Transverse colon (tissue), 4 donors: ENCODE measurements around the gene RSAD2. TPM values are rescaled to one million over a fixed set of nuclear protein-coding genes. Genes with fewer than 3 reads are reported as not detected.

Experiments
- DNase-seq: peaks from one replicate; pipeline ENCODE4 v3.0.0-alpha.2; 2019
- H3K27ac ChIP-seq, 4 donors: fragments of 200-600 bp; sonication (generic); 2 replicates each; pipeline ENCODE4 v1.5.1; 2016 to 2018; ENCODE audit warnings: inconsistent platforms in 4 of 4
- H3K27me3 ChIP-seq: fragments of 200-600 bp; sonication (generic); 2 replicates; pipeline ENCODE4 v1.5.1; 2017; ENCODE audit warnings: inconsistent platforms
- H3K36me3 ChIP-seq, 4 donors: fragments of 200-600 bp; sonication (generic); 2 replicates each; pipeline ENCODE4 v1.5.1; 2017 to 2019; ENCODE audit warnings: inconsistent platforms in 4 of 4
- H3K4me1 ChIP-seq, 4 donors: fragments of 200-600 bp; sonication (generic); 2 replicates each; pipeline ENCODE4 v1.5.1; 2017 to 2020; ENCODE audit warnings: inconsistent platforms in 4 of 4
- H3K4me3 ChIP-seq, 4 donors: fragments of 200-600 bp; sonication (generic); 1 replicate in 1 of 4; 2 replicates in 3 of 4; pipeline versions ENCODE4 v1.5.1 to v1.6.1; 2017 to 2019; ENCODE audit warnings: inconsistent platforms in 4 of 4
- H3K9me3 ChIP-seq, 2 donors: fragments of 200-600 bp; sonication (generic); 2 replicates each; pipeline ENCODE4 v1.5.1; 2017 to 2019; ENCODE audit warnings: inconsistent platforms in 2 of 2
- CTCF ChIP-seq, 5 experiments: fragments of 200-600 bp in 3 of 5; fragments of 450-650 bp in 2 of 5; sonication (generic) in 3 of 5; IDR thresholded peaks; 1 replicate in 2 of 5; 2 replicates in 3 of 5; pipeline ENCODE4 v1.5.1; 2016 to 2017; ENCODE audit warnings: antibody characterized with exemption in 5 of 5, inconsistent platforms in 3 of 5, mild to moderate bottlenecking in 2 of 5, moderate library complexity in 1 of 5
- EP300 ChIP-seq: sonication (generic); formaldehyde crosslinking; IDR thresholded peaks from one replicate; pipeline ENCODE4 v1.6.1; 2017; ENCODE audit warnings: antibody characterized with exemption, low read depth
- POLR2A ChIP-seq: fragments of 450-650 bp; IDR thresholded peaks from one replicate; pipeline ENCODE4 v1.6.1; 2016; ENCODE audit warnings: antibody characterized with exemption, mild to moderate bottlenecking, moderate library complexity
- POLR2AphosphoS5 ChIP-seq, 3 donors: sonication (generic); formaldehyde crosslinking; IDR thresholded peaks; one replicate each; pipeline ENCODE4 v1.6.1; 2016; ENCODE audit warnings: antibody characterized with exemption in 3 of 3
- WGBS, 2 donors: methylation state at CpG; one replicate each; pipeline ENCODE4 v1.1.5; 2018; ENCODE audit warnings: low coverage in 1 of 2; 5-methylcytosine and 5-hydroxymethylcytosine counted together
- in situ Hi-C, 4 donors: fragments of 200-750 bp; cut with MboI; loops; one replicate each; pipeline versions ENCODE4 v1.15.0 to v1.15.1; 2017; ENCODE audit warnings: low sequenced_read_pairs in 3 of 4, low pct_ligation_motif_present in 1 of 4, low pct_unique_long_range_greater_than_20kb in 1 of 4
- intact Hi-C: fragments of 100-400 bp; cut with DNase I; formaldehyde crosslinking; loops from one replicate; pipeline ENCODE4 v1.15.1; 2023; ENCODE audit warnings: low total_unique reads
- total RNA-seq, 4 donors: library from RNA; depleted of rRNA; stranded (reverse); fragments of >200 nt; gene quantifications; one replicate each; pipeline ENCODE4 v1.1.0, GENCODE V29; 2016

RSAD2 gene
- total RNA-seq, 4 donors from 2014 or later = 4.2 to 7.1 (median 5.4) TPM; not detected in 1

DNA sequence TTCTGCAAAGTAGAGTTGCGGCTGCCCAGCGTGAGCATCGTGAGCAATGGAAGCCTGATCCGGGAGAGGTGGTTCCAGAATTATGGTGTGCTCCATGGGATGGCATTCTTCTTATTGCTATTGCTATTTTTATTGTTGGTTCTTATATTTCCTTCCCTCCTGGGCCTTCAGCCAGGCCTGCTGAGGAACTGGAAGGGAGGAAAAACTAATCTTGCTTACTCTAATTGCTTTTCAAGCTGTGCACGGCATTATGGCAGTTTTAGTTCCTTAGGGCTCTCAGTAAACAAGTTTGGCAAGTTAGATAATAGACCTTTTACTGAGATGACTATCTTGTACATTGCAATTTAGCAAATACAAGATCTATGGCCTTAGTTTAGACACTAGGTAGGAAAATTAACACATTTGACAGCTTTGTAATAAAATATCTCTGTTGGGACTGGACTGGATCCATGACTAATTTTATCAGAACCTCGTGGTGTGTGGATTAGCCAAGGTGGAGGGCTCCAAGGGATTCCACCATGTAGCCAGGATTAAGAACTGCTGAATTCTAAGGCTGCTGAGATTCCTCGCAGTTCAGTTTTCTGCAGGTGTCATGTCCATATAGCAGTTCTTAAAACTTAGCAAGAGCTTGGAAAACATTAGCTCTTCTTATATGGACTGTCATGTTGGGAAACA lies 6.0 kb downstream of the RSAD2 start:
- DNase-seq = no peak
- H3K4me1 ChIP-seq = no peaks in the 10 kb centered on the region
- in situ Hi-C loops (no loop called here), intact Hi-C loops (no loop called here)
- 67 to 68% methylated on average over 3 to 7 of the region's 7 CpGs for WGBS, 2 donors
- no peak for TF ChIP-seq EP300
- no peak for TF ChIP-seq POLR2AphosphoS5 (IDR thresholded peaks at IDR 0.05)
- no peak for TF ChIP-seq CTCF (IDR thresholded peaks at IDR 0.05)
- TF ChIP-seq POLR2A = no peak
- H3K9me3 ChIP-seq = no peaks in the 10 kb centered on the region
- H3K36me3 ChIP-seq = no peaks in the 10 kb centered on the region
- no peaks in the 10 kb centered on the region for H3K27me3 ChIP-seq
- H3K4me3 ChIP-seq = no peak overlapping the region
- H3K27ac ChIP-seq = no peak overlapping the region

DNA sequence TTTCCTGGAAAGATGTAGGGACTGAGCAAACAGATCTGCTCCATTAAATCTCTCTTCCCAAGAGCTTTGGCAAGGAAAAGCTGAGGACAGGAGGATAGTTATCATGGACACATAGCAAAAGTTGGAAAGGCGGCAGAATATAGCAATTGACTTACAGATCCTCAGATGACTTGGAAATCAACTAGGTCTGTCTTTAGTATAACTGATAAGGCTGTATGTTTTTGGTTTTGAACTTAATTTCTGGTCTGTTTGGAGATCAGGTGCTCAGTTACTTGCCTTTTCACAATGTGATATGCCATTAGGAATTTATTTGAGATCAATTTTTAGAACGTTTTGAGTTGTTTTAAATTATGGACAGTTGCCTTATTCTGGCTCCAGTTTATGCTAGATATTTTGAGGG lies 8.0 kb downstream of the RSAD2 start:
- DNase-seq = no peak
- intact Hi-C loops (no loop called here), in situ Hi-C loops (no loop called here)
- TF ChIP-seq EP300 = no peak
- no peak for TF ChIP-seq POLR2A
- no peak for TF ChIP-seq CTCF (IDR thresholded peaks at IDR 0.05)
- no peak for TF ChIP-seq POLR2AphosphoS5 (IDR thresholded peaks at IDR 0.05)
- no peaks in the 10 kb centered on the region for H3K36me3 ChIP-seq
- no peak overlapping the region for H3K27ac ChIP-seq
- H3K9me3 ChIP-seq = no peaks in the 10 kb centered on the region
- H3K4me3 ChIP-seq = no peak overlapping the region
- H3K4me1 ChIP-seq = no peaks in the 10 kb centered on the region
- WGBS, 2 donors = 84 to 89% methylated on average over 2 of the region's 2 CpGs
- H3K27me3 ChIP-seq = no peaks in the 10 kb centered on the region

DNA sequence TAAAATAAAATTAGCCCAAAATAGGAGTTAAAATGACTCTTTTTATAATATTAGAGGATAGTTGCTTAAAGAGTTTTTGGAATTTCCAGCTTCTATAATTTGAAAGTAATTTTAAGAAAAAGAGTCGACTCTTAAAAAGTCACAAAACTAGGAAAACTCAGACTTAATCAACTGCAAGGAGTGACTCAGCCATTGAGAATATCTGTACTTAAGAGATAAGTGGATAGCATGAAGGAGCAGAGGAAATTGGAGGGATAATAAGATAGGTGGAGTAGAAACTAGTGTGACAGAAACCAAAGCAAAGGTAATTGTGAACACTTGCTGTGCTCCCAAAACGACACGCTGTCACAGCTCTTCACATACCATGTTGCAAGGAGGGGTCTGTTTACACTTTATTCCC lies 8.4 kb downstream of the RSAD2 start:
- DNase-seq = no peak
- Histone ChIP-seq H3K4me3 (no peak overlapping the region), H3K9me3 (no peaks in the 10 kb centered on the region), H3K36me3 (no peaks in the 10 kb centered on the region), H3K4me1 (no peaks in the 10 kb centered on the region), H3K27me3 (no peaks in the 10 kb centered on the region), H3K27ac (no peak overlapping the region)
- no peak for TF ChIP-seq POLR2A
- 80 to 100% methylated on average over 3 of the region's 3 CpGs for WGBS, 2 donors
- intact Hi-C loops (no loop called here), in situ Hi-C loops (no loop called here)

GRCh38 chr2:6887751-6888192 lies 10.2 kb downstream of the RSAD2 start:
- Histone ChIP-seq H3K4me3 (no peak overlapping the region), H3K36me3 (no peaks in the 10 kb centered on the region), H3K4me1 (no peaks in the 10 kb centered on the region), H3K27ac (no peak overlapping the region), H3K27me3 (no peaks in the 10 kb centered on the region), H3K9me3 (no peaks in the 10 kb centered on the region)
- intact Hi-C loops (no loop called here), in situ Hi-C loops (no loop called here)
- TF ChIP-seq POLR2A (no peak), CTCF (IDR thresholded peaks at IDR 0.05) (no peak), POLR2AphosphoS5 (IDR thresholded peaks at IDR 0.05) (no peak), EP300 (no peak)
- no peak for DNase-seq
- 67 to 85% methylated on average over 3 of the region's 3 CpGs for WGBS, 2 donors

DNA sequence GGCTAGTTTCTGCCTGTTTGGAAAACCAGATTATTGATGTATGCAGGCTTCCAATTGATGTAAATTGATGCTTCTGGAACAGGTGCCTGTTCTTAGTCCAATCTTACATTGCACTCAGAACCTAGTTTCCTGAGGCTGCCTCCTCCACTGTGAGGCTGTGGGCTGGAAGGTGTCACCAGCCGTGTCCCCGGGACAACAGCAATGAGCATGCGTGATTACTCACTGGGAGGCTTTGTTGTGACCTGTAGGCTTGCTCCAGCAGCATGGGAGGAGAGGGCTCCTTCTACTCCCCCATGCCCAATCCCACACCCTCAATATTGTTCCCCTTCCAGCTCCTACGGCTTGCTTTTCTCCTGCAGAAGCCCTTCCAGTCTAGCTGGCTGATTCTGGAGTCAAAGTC lies 11.1 kb downstream of the RSAD2 start:
- no peak overlapping the region for H3K27ac ChIP-seq
- DNase-seq = no peak
- H3K4me3 ChIP-seq = no peak overlapping the region
- H3K4me1 ChIP-seq = no peaks in the 10 kb centered on the region
- WGBS, 2 donors = 95% methylated on average over 4 of the region's 4 CpGs; no CpG with 5 or more reads in 1 of the 2 donors
- H3K36me3 ChIP-seq = no peaks in the 10 kb centered on the region
- in situ Hi-C loops (no loop called here), intact Hi-C loops (no loop called here)
- no peaks in the 10 kb centered on the region for H3K27me3 ChIP-seq
- no peak for TF ChIP-seq CTCF (IDR thresholded peaks at IDR 0.05)
- TF ChIP-seq EP300 = no peak
- TF ChIP-seq POLR2AphosphoS5 (IDR thresholded peaks at IDR 0.05) = no peak
- no peak for TF ChIP-seq POLR2A
- no peaks in the 10 kb centered on the region for H3K9me3 ChIP-seq
